ENCODE data around the gene ERICH2. TPM values are rescaled to one million over a fixed set of nuclear protein-coding genes. Genes with fewer than 3 reads are reported as not detected.

The ERICH2 gene
- total RNA-seq, 1 donor from 2014 or later, result not detected

DNA sequence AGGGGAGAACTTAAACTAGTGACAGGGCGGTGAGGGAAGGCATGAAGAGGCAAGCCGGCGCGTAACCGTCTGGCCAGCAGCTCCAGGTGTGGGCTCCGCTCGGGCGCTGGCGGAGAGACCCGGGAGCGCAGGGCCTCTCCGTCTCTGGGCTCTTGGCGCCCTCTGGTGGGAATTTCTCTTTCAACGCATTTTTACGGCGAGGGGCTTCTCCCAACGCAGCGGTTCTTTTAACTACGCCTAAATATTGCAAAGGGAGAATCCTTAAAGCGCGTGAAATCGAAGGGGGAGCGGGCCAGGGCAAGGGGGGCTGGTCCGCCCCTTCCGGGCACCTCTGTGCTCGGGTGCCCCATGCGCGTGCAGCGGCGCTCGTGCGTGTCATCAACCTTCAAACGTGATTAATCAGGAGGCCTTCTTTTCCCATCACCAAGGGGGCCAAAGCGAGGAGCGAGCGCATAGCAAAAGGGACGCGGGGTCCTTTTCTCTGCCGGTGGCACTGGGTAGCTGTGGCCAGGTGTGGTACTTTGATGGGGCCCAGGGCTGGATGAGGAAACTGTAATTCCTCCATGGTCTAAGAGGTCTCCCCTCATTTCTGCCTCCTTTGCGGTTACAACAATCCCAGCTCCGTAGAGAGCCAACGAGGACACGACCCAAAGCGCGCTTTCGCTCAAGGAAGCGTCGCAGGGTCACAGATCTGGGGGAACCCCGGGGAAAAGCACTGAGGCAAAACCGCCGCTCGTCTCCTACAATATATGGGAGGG is 45.7 kb downstream of the ERICH2 start:
- Histone ChIP-seq H3K27me3 (peaks cover 5% of the 10 kb centered on the region), H3K36me3 (no peaks in the 10 kb centered on the region), H3K27ac (peak overlapping the region in 1 of 2 donors; percentile 90), H3K4me3 (peak overlapping the region; percentile 54 to 69), H3K9me3 (no peaks in the 10 kb centered on the region), H3K4me1 (peaks cover 17 to 24% of the 10 kb centered on the region in 2 donors)
- intact Hi-C loops (cut with DNase I), result loop anchor here (1.0 to 2.0 kb wide), 3 partner anchors 45 to 445 kb away; partner anchors contain the start of gene ERICH2
- no peak for DNase-seq (ENCODE audit: low spot score in 2 of 2)
- TF ChIP-seq, protein P1, sequence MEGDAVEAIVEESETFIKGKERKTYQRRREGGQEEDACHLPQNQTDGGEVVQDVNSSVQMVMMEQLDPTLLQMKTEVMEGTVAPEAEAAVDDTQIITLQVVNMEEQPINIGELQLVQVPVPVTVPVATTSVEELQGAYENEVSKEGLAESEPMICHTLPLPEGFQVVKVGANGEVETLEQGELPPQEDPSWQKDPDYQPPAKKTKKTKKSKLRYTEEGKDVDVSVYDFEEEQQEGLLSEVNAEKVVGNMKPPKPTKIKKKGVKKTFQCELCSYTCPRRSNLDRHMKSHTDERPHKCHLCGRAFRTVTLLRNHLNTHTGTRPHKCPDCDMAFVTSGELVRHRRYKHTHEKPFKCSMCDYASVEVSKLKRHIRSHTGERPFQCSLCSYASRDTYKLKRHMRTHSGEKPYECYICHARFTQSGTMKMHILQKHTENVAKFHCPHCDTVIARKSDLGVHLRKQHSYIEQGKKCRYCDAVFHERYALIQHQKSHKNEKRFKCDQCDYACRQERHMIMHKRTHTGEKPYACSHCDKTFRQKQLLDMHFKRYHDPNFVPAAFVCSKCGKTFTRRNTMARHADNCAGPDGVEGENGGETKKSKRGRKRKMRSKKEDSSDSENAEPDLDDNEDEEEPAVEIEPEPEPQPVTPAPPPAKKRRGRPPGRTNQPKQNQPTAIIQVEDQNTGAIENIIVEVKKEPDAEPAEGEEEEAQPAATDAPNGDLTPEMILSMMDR (IDR thresholded peaks at IDR 0.05), result peak; percentile 71 to 83 (median 77)

DNA sequence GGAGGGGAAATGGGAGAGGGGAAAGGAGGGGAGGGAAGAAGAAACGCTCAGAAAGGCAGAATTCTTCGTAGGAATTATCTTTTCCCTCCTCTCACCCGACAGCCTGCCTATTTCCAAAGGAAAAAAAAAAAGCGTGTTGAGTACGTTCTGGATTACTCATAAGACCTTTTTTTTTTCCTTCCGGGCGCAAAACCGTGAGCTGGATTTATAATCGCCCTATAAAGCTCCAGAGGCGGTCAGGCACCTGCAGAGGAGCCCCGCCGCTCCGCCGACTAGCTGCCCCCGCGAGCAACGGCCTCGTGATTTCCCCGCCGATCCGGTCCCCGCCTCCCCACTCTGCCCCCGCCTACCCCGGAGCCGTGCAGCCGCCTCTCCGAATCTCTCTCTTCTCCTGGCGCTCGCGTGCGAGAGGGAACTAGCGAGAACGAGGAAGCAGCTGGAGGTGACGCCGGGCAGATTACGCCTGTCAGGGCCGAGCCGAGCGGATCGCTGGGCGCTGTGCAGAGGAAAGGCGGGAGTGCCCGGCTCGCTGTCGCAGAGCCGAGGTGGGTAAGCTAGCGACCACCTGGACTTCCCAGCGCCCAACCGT is 46.4 kb downstream of the ERICH2 start, which contains the start of gene GAD1:
Gene GAD1 (plus strand): TSS at position 384 of the 589 bp plus-strand sequence. CDS start 1,705 bp downstream, outside the sequence.
- Histone ChIP-seq H3K27ac (peak within 1 kb of the TSS; percentile 58 to 90), H3K4me3 (peak within 1 kb of the TSS; percentile 54 to 69), H3K4me1 (peaks cover 22 to 30% of the 10 kb centered on the region in 2 donors), H3K36me3 (no peaks in the 10 kb centered on the region), H3K27me3 (peaks cover 5% of the 10 kb centered on the region), H3K9me3 (no peaks in the 10 kb centered on the region)
- intact Hi-C loops (cut with DNase I), result loop anchor here (2.0 kb wide), 1 partner anchor 46 kb away; the partner anchor contains the start of gene ERICH2
- TF ChIP-seq, protein P1 (IDR thresholded peaks at IDR 0.05), result no peak
- DNase-seq (ENCODE audit: low spot score in 2 of 2), result peak in 1 of 2 donors; percentile 83

DNA sequence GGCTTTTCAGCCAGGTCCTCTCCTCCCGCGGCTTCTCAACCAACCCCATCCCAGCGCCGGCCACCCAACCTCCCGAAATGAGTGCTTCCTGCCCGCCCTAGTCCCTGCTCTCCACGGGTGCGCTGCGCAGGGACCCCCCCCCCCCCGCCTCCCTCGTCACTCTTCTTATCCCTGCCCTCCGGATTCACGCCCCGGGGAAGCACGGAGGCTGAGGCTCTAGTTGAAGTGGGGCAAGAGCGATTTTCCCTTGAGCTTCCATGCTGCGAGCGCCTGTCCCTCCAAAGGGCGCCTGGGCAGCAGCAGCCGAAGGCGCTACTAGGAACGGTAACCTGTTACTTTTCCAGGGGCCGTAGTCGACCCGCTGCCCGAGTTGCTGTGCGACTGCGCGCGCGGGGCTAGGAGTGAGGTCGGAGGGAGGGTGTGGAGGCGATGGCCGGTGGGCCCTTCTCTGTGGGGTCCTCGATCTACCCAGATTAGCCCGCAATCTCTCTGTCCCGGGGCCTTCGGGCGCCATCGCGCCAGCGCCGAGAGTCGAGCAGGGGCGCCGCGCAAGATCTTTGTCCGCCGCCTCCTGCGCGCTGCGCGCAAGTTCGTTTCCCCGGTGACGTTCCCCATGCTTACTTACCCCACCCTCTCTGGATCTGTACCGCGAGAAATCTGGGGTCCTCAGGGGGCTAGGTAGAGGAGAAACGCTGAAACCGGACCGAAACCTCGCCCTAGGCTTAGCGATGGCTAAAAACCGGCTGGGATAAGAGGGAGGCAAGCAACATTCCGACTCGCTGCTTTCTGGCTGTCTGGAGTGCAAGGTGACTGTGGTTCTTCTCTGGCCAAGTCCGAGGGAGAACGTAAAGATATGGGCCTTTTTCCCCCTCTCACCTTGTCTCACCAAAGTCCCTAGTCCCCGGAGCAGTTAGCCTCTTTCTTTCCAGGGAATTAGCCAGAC is 47.2 kb downstream of the ERICH2 start:
- TF ChIP-seq, protein P1 (IDR thresholded peaks at IDR 0.05), result no peak
- Histone ChIP-seq H3K4me3 (peak overlapping the region; percentile 54 to 69), H3K27ac (peak overlapping the region; percentile 58 to 90), H3K4me1 (peaks cover 26 to 37% of the 10 kb centered on the region in 2 donors), H3K27me3 (peaks cover 5% of the 10 kb centered on the region), H3K9me3 (no peaks in the 10 kb centered on the region), H3K36me3 (no peaks in the 10 kb centered on the region)
- no peak for DNase-seq (ENCODE audit: low spot score in 2 of 2)
- intact Hi-C loops (cut with DNase I), result loop anchor here (2.0 kb wide), 1 partner anchor 47 kb away; the partner anchor contains the start of gene ERICH2

DNA sequence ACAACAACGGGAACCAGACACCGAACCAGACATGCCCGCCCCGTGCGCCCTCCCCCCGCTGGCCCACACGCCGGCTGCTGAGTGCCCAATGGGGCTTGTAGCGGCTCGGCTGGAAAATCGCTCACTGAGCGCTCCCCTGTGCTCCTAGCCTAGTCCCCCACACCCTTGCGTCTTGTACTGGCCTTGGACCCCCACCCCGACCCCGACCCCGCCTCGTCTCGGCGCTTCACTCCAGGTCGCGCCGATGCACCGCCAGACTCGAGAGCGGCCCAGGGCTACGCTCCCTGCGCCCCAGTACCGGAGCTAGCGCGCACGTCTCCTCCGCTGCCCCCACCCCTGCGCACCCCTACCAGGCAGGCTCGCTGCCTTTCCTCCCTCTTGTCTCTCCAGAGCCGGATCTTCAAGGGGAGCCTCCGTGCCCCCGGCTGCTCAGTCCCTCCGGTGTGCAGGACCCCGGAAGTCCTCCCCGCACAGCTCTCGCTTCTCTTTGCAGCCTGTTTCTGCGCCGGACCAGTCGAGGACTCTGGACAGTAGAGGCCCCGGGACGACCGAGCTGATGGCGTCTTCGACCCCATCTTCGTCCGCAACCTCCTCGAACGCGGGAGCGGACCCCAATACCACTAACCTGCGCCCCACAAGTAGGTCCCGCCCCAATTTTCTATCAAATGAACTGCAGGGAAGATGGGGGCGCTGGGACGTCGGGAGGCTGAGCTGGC is 48.0 kb downstream of the ERICH2 start:
- Histone ChIP-seq H3K4me3 (peak overlapping the region; percentile 54 to 69), H3K36me3 (no peaks in the 10 kb centered on the region), H3K27ac (peak overlapping the region in 1 of 2 donors; percentile 90), H3K27me3 (peaks cover 5% of the 10 kb centered on the region), H3K9me3 (no peaks in the 10 kb centered on the region), H3K4me1 (peaks cover 26 to 42% of the 10 kb centered on the region in 2 donors)
- TF ChIP-seq, protein P1 (IDR thresholded peaks at IDR 0.05), result no peak
- intact Hi-C loops (cut with DNase I), result no loop called here
- no peak for DNase-seq (ENCODE audit: low spot score in 2 of 2)

Data from ascending aorta (tissue), 2 donors.